Measurements from ENCODE around the gene MAST3. TPM values are rescaled to one million over a fixed set of nuclear protein-coding genes. Genes with fewer than 3 reads are reported as not detected.

The MAST3 gene
- total and polyA plus RNA-seq, 2 of the 13 experiments (the other 11 are each of a cell fraction or from before 2014, with no cell fraction given) = 4.1 to 4.6 TPM

- TF ChIP-seq TFDP1 (CRISPR knock-in tag; IDR thresholded peaks at IDR 0.05; ENCODE audit: borderline replicate concordance) (peak; percentile 24; the same call in 1 of the 2 replicates), ELK4 (CRISPR knock-in tag; IDR thresholded peaks at IDR 0.05; ENCODE audit: borderline replicate concordance) (no peak), HNRNPK (IDR thresholded peaks at IDR 0.05; ENCODE audit: low read depth, low read length, poor library complexity, severe bottlenecking) (no peak), ZNF746 (CRISPR knock-in tag; IDR thresholded peaks at IDR 0.05) (no peak), ZNF572 (CRISPR knock-in tag; IDR thresholded peaks at IDR 0.05) (0 out of 2 replicates have a peak, but pooled peaks have one; percentile 66), DMAP1 (CRISPR knock-in tag; IDR thresholded peaks at IDR 0.05) (no peak), PHB2 (IDR thresholded peaks at IDR 0.05; ENCODE audit: partially characterized antibody) (no peak), SAP130 (CRISPR knock-in tag; IDR thresholded peaks at IDR 0.05; ENCODE audit: low read depth) (peak; percentile 60), ZNF205 (CRISPR knock-in tag; IDR thresholded peaks at IDR 0.05) (no peak), NFE2L2 (IDR thresholded peaks at IDR 0.05; ENCODE audit: low read length) (no peak), CREB1 (IDR thresholded peaks at IDR 0.05) (no peak), CREB1 (CRISPR knock-in tag; IDR thresholded peaks at IDR 0.05) (no peak), RELA (CRISPR knock-in tag; IDR thresholded peaks at IDR 0.05) (0 out of 2 replicates have a peak, but pooled peaks have one; percentile 51), KDM2A (CRISPR knock-in tag; IDR thresholded peaks at IDR 0.05; ENCODE audit: borderline replicate concordance, low read depth) (peak; percentile 84), TCF12 (IDR thresholded peaks at IDR 0.05) (no peak), TCF12 (CRISPR knock-in tag; IDR thresholded peaks at IDR 0.05) (no peak), MBNL3 (CRISPR knock-in tag; conservative IDR thresholded peaks at IDR 0.05) (no peak), BORCS8-MEF2B (CRISPR knock-in tag; IDR thresholded peaks at IDR 0.05) (no peak), JUND (CRISPR knock-in tag; IDR thresholded peaks at IDR 0.05) (no peak), ZNF563 (CRISPR knock-in tag; IDR thresholded peaks at IDR 0.05) (no peak), NFYB (CRISPR knock-in tag; IDR thresholded peaks at IDR 0.05) (no peak), DPF2 (CRISPR knock-in tag; IDR thresholded peaks at IDR 0.05; ENCODE audit: borderline replicate concordance, low read depth) (no peak), FOXJ3 (CRISPR knock-in tag; IDR thresholded peaks at IDR 0.05; ENCODE audit: borderline replicate concordance) (no peak), ZNF337 (CRISPR knock-in tag; IDR thresholded peaks at IDR 0.05; ENCODE audit: borderline replicate concordance, low read depth) (no peak), CHD4 (IDR thresholded peaks at IDR 0.05; ENCODE audit: borderline replicate concordance, low read length) (no peak), MAX (IDR thresholded peaks at IDR 0.05) (no peak), SP4 (CRISPR knock-in tag; IDR thresholded peaks at IDR 0.05) (peak; percentile 70), PHF8 (CRISPR knock-in tag; IDR thresholded peaks at IDR 0.05) (no peak)
- TF ChIP-seq, protein P1, sequence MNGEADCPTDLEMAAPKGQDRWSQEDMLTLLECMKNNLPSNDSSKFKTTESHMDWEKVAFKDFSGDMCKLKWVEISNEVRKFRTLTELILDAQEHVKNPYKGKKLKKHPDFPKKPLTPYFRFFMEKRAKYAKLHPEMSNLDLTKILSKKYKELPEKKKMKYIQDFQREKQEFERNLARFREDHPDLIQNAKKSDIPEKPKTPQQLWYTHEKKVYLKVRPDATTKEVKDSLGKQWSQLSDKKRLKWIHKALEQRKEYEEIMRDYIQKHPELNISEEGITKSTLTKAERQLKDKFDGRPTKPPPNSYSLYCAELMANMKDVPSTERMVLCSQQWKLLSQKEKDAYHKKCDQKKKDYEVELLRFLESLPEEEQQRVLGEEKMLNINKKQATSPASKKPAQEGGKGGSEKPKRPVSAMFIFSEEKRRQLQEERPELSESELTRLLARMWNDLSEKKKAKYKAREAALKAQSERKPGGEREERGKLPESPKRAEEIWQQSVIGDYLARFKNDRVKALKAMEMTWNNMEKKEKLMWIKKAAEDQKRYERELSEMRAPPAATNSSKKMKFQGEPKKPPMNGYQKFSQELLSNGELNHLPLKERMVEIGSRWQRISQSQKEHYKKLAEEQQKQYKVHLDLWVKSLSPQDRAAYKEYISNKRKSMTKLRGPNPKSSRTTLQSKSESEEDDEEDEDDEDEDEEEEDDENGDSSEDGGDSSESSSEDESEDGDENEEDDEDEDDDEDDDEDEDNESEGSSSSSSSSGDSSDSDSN (CRISPR knock-in tag; IDR thresholded peaks at IDR 0.05) = no peak
Observed at GRCh38 chr19:18058208-18059009, 39.2 kb upstream of the MAST3 start (continued).

Data from HepG2 (cell line).